SK-N-SH (cell line): ENCODE data around the gene TMEM198. TPM values are rescaled to one million over a fixed set of nuclear protein-coding genes. Genes with fewer than 3 reads are reported as not detected.

ENCODE experiments used
- CTCF ChIA-PET: fragments of 300-600, 350-600 bp; formaldehyde crosslinking; extraction: SDS; loops from one replicate; lab custom pipeline; 2021; lab: Yijun Ruan, JAX
- POLR2A ChIA-PET: fragments of 350-600 bp; sonication (Branson Sonifier 250); formaldehyde crosslinking; extraction: SDS; loops from one replicate; lab custom pipeline; 2020; ENCODE audit warnings: antibody characterized with exemption, inconsistent platforms; lab: Yijun Ruan, JAX
- DNase-seq: peaks from one replicate; pipeline ENCODE4 v3.0.0; 2012
- H2AFZ ChIP-seq: fragments of 200-600 bp; sonication (generic); 2 replicates; pipeline ENCODE4 v1.8.1; 2016; ENCODE audit warnings: antibody characterized with exemption, mild to moderate bottlenecking, low read depth
- H3F3A ChIP-seq: fragments of 200-600 bp; sonication (generic); replicated peaks from 2 replicates; pipeline ENCODE3; 2016; ENCODE audit warnings: antibody characterized with exemption, mild to moderate bottlenecking; ENCODE audit not compliant: insufficient read depth
- H3K27ac ChIP-seq, 2 experiments: fragments of 200-500 bp in 1 of 2; fragments of 200-600 bp in 1 of 2; sonication (Bioruptor generic) in 1 of 2; sonication (generic), shearing (Covaris generic) in 1 of 2; 2 replicates each; pipeline versions ENCODE4 v1.5.1 to v1.6.1; 2014 to 2016; ENCODE audit warnings: low read depth in 2 of 2, inconsistent platforms in 1 of 2, low read length in 1 of 2, mild to moderate bottlenecking in 1 of 2, mixed read lengths in 1 of 2
- H3K27me3 ChIP-seq: fragments of 200-600 bp; sonication (generic), shearing (Covaris generic); 2 replicates; pipeline ENCODE4 v1.6.1; 2016; ENCODE audit warnings: mixed run types; ENCODE audit not compliant: insufficient read depth
- H3K36me3 ChIP-seq, 2 experiments: fragments of 200-500 bp in 1 of 2; fragments of 200-600 bp in 1 of 2; sonication (Bioruptor generic) in 1 of 2; sonication (generic) in 1 of 2; replicated peaks in 1 of 2; 2 replicates each; pipeline versions ENCODE3 to v1.5.1; 2014 to 2016; ENCODE audit warnings: low read length in 1 of 2, mild to moderate bottlenecking in 1 of 2; ENCODE audit not compliant: insufficient read depth in 2 of 2, control insufficient read depth in 1 of 2
- H3K4me1 ChIP-seq, 2 experiments: fragments of 200-500 bp in 1 of 2; fragments of 200-600 bp in 1 of 2; sonication (Bioruptor generic) in 1 of 2; sonication (generic), shearing (Covaris generic) in 1 of 2; 2 replicates each; pipeline versions ENCODE4 v1.5.1 to v1.6.1; 2014 to 2016; ENCODE audit warnings: low read depth in 1 of 2, low read length in 1 of 2, mixed run types in 1 of 2; ENCODE audit not compliant: insufficient read depth in 2 of 2, control insufficient read depth in 1 of 2
- H3K4me2 ChIP-seq: fragments of 200-600 bp; sonication (generic), shearing (Covaris generic); 2 replicates; pipeline ENCODE4 v1.6.1; 2017; ENCODE audit warnings: mixed run types
- H3K4me3 ChIP-seq, 2 experiments: fragments of 200-500 bp in 1 of 2; fragments of 200-600 bp in 1 of 2; sonication (Bioruptor generic) in 1 of 2; sonication (generic), shearing (Covaris generic) in 1 of 2; 2 replicates each; pipeline versions ENCODE4 v1.5.1 to v1.8.1; 2014 to 2016; ENCODE audit warnings: low read depth in 2 of 2, inconsistent platforms in 1 of 2, low read length in 1 of 2, mild to moderate bottlenecking in 1 of 2, mixed read lengths in 1 of 2, moderate library complexity in 1 of 2
- H3K79me2 ChIP-seq: fragments of 200-600 bp; sonication (generic); 2 replicates; pipeline ENCODE4 v1.8.1; 2017; ENCODE audit warnings: mild to moderate bottlenecking; ENCODE audit not compliant: insufficient read depth
- H3K9ac ChIP-seq: fragments of 200-600 bp; sonication (generic); 2 replicates; pipeline ENCODE4 v1.6.1; 2017; ENCODE audit warnings: mixed run types
- H3K9me2 ChIP-seq: fragments of 200-600 bp; sonication (generic); 2 replicates; pipeline ENCODE4 v1.6.1; 2017; ENCODE audit warnings: mixed run types
- H3K9me3 ChIP-seq: fragments of 200-600 bp; sonication (generic); 2 replicates; pipeline ENCODE4 v1.6.1; 2017; ENCODE audit warnings: mixed run types, mild to moderate bottlenecking, moderate library complexity
- H4K20me1 ChIP-seq: fragments of 200-600 bp; sonication (generic); 2 replicates; pipeline ENCODE4 v1.6.1; 2017; ENCODE audit warnings: mild to moderate bottlenecking, mixed run types; ENCODE audit not compliant: insufficient read depth
- CHD2 ChIP-seq: fragments of 150-350 bp; IDR thresholded peaks from 2 replicates; pipeline ENCODE4 v1.6.1; 2018; ENCODE audit warnings: low read length; ENCODE audit not compliant: partially characterized antibody
- ELF1 ChIP-seq: IDR thresholded peaks from 2 replicates; pipeline ENCODE4 v1.4.0; 2012
- EZH2phosphoT487 ChIP-seq: fragments of 200-600 bp; sonication (generic); IDR thresholded peaks from 2 replicates; pipeline ENCODE4 v1.6.1; 2017; ENCODE audit warnings: low read depth, mixed run types, mild to moderate bottlenecking, antibody characterized with exemption, moderate library complexity, borderline replicate concordance
- FOSL2 ChIP-seq: IDR thresholded peaks from 2 replicates; pipeline ENCODE4 v1.4.0; 2012; ENCODE audit warnings: low read depth, mild to moderate bottlenecking, moderate library complexity, borderline replicate concordance
- FOXM1 ChIP-seq: IDR thresholded peaks from 2 replicates; pipeline ENCODE4 v1.4.0; 2012; ENCODE audit warnings: low read depth, mild to moderate bottlenecking
- GABPA ChIP-seq: IDR thresholded peaks from 2 replicates; pipeline ENCODE4 v1.4.0; 2012; ENCODE audit warnings: low read depth, mild to moderate bottlenecking
- GATA2 ChIP-seq: sonication (generic); formaldehyde crosslinking; IDR thresholded peaks from 2 replicates; pipeline ENCODE4 v1.5.0; 2020; ENCODE audit warnings: mild to moderate bottlenecking, missing genetic modification reagents
- JUND ChIP-seq: IDR thresholded peaks from 2 replicates; pipeline ENCODE4 v1.4.0; 2012
- MAX ChIP-seq: IDR thresholded peaks from 2 replicates; pipeline ENCODE4 v1.4.0; 2012; ENCODE audit warnings: low read depth
- MXI1 ChIP-seq: IDR thresholded peaks from 2 replicates; pipeline ENCODE4 v1.6.1; 2012; ENCODE audit warnings: mild to moderate bottlenecking, low read depth, low read length, improper control_type of control experiment
- NFIC ChIP-seq: IDR thresholded peaks from 2 replicates; pipeline ENCODE4 v1.4.0; 2012; ENCODE audit warnings: borderline replicate concordance
- PBX3 ChIP-seq: IDR thresholded peaks from 2 replicates; pipeline ENCODE4; 2012
- RAD21 ChIP-seq: IDR thresholded peaks from 2 replicates; pipeline ENCODE4 v1.6.1; 2012; ENCODE audit warnings: mild to moderate bottlenecking, low read length
- RCOR1 ChIP-seq: fragments of 150-350 bp; IDR thresholded peaks from 2 replicates; pipeline ENCODE4 v1.6.1; 2017; ENCODE audit warnings: antibody characterized with exemption, low read length
- REST ChIP-seq: IDR thresholded peaks from 2 replicates; pipeline ENCODE4 v1.6.1; 2012; ENCODE audit warnings: mild to moderate bottlenecking, low read depth, low read length, moderate library complexity
- RXRA ChIP-seq: IDR thresholded peaks from 2 replicates; pipeline ENCODE4 v1.4.0; 2012; ENCODE audit warnings: low read depth, mild to moderate bottlenecking, borderline replicate concordance
- SIN3A ChIP-seq: IDR thresholded peaks from 2 replicates; pipeline ENCODE4 v1.6.1; 2012; ENCODE audit warnings: low read depth, mild to moderate bottlenecking, low read length, moderate library complexity, borderline replicate concordance
- TAF1 ChIP-seq: IDR thresholded peaks from 2 replicates; pipeline ENCODE4 v1.6.1; 2012; ENCODE audit warnings: low read depth, mild to moderate bottlenecking, low read length, moderate library complexity, borderline replicate concordance
- TCF12 ChIP-seq: IDR thresholded peaks from 2 replicates; pipeline ENCODE4 v1.4.0; 2012
- YY1 ChIP-seq: IDR thresholded peaks from 2 replicates; pipeline ENCODE4 v1.4.0; 2012; ENCODE audit warnings: low read depth, mild to moderate bottlenecking
- ZBTB33 ChIP-seq: IDR thresholded peaks from 2 replicates; pipeline ENCODE4 v1.4.0; 2012; ENCODE audit warnings: low read depth, borderline replicate concordance
- WGBS: methylation state at CpG from one replicate; pipeline ENCODE4 v1.1.6; 2017; ENCODE audit warnings: low lambda C conversion rate; 5-methylcytosine and 5-hydroxymethylcytosine counted together
- polyA plus RNA-seq, 3 experiments: library from polyadenylated mRNA; depleted of rRNA; stranded (reverse); fragments of >200 nt; gene quantifications; 2 replicates each; pipeline ENCODE4 v1.2.3, GENCODE V29; 2012
- TF ChIP-seq, protein P1 (sequence below): IDR thresholded peaks from 2 replicates; pipeline ENCODE4 v1.4.0; 2012; ENCODE audit warnings: low read depth, borderline replicate concordance
- TF ChIP-seq, protein P2 (sequence below): fragments of 200-600 bp; sonication (generic); IDR thresholded peaks from 2 replicates; pipeline ENCODE4 v1.6.1; 2017; ENCODE audit warnings: antibody characterized with exemption, mild to moderate bottlenecking, moderate library complexity

TMEM198 gene
- polyA plus RNA-seq, 1 of the 3 experiments (the other 2 are of a cell fraction): 4.7 TPM

- Histone ChIP-seq H3K9ac (peak within 1 kb of the TSS; percentile 75), H3K9me3 (no peaks in the 10 kb centered on the region), H3F3A (peaks cover 8% of the 10 kb centered on the region), H3K4me3 (peak within 1 kb of the TSS; percentile 71 to 73), H3K27me3 (no peaks in the 10 kb centered on the region), H3K4me1 (peaks cover 0 to 4% of the 10 kb centered on the region in 2 experiments; a peak in 2 of 4 replicates), H3K36me3 (peaks cover 4 to 12% of the 10 kb centered on the region in 2 experiments), H3K4me2 (peak within 1 kb of the TSS; percentile 95), H4K20me1 (no peaks in the 10 kb centered on the region), H3K9me2 (no peaks in the 10 kb centered on the region), H3K27ac (peak within 1 kb of the TSS; percentile 80 to 95), H2AFZ (peak within 1 kb of the TSS; percentile 91), H3K79me2 (peaks cover 16% of the 10 kb centered on the region; the same call in 1 of the 2 replicates)
- WGBS: under 1% methylated on average over 39 of the region's 57 CpGs
- CTCF ChIA-PET: interaction anchor here (0.6 to 4.9 kb wide), 15 partner anchors 17 to 144 kb away, joined by 3 to 37 read pairs (median 5); partner anchors contain the start of genes CHPF, INHA, OBSL1 and TMEM198
- DNase-seq: peak; percentile 98
- POLR2A ChIA-PET: interaction anchor here (0.5 to 3.9 kb wide), 14 partner anchors 20 to 100 kb away, joined by 3 to 56 read pairs (median 3); partner anchors contain the start of genes CHPF, INHA, OBSL1 and SLC4A3
- TF ChIP-seq YY1: peak; percentile 75; the same call in 1 of the 2 replicates
- no peak for TF ChIP-seq RAD21
- no peak for TF ChIP-seq EZH2phosphoT487
- TF ChIP-seq NFIC: peak; percentile 79
- peak; percentile 76; the same call in 1 of the 2 replicates for TF ChIP-seq SIN3A
- peak; percentile 89 for TF ChIP-seq MXI1
- no peak for TF ChIP-seq FOXM1
- TF ChIP-seq JUND: no peak; the same call in 1 of the 2 replicates
- TF ChIP-seq TAF1: peak; percentile 94
- TF ChIP-seq GABPA: peak; percentile 92
- peak; percentile 96 for TF ChIP-seq CHD2
- TF ChIP-seq, protein P1, sequence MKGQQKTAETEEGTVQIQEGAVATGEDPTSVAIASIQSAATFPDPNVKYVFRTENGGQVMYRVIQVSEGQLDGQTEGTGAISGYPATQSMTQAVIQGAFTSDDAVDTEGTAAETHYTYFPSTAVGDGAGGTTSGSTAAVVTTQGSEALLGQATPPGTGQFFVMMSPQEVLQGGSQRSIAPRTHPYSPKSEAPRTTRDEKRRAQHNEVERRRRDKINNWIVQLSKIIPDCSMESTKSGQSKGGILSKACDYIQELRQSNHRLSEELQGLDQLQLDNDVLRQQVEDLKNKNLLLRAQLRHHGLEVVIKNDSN: no peak
- peak; percentile 89 for TF ChIP-seq ZBTB33
- no peak for TF ChIP-seq RXRA
- no peak for TF ChIP-seq RCOR1
- TF ChIP-seq ELF1: peak; percentile 96
- no peak for TF ChIP-seq GATA2 (CRISPR knock-in tag)
- TF ChIP-seq PBX3: peak; percentile 51; the same call in 1 of the 2 replicates
- TF ChIP-seq, protein P2, sequence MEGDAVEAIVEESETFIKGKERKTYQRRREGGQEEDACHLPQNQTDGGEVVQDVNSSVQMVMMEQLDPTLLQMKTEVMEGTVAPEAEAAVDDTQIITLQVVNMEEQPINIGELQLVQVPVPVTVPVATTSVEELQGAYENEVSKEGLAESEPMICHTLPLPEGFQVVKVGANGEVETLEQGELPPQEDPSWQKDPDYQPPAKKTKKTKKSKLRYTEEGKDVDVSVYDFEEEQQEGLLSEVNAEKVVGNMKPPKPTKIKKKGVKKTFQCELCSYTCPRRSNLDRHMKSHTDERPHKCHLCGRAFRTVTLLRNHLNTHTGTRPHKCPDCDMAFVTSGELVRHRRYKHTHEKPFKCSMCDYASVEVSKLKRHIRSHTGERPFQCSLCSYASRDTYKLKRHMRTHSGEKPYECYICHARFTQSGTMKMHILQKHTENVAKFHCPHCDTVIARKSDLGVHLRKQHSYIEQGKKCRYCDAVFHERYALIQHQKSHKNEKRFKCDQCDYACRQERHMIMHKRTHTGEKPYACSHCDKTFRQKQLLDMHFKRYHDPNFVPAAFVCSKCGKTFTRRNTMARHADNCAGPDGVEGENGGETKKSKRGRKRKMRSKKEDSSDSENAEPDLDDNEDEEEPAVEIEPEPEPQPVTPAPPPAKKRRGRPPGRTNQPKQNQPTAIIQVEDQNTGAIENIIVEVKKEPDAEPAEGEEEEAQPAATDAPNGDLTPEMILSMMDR: no peak
- no peak; the same call in 1 of the 2 replicates for TF ChIP-seq FOSL2
- peak; percentile 69 for TF ChIP-seq MAX
- TF ChIP-seq TCF12: no peak; the same call in 1 of the 2 replicates
- peak; percentile 59; the same call in 1 of the 2 replicates for TF ChIP-seq REST
Observed at GRCh38 chr2:219597552-219598307, 53.9 kb downstream of the TMEM198 start, which contains the start of gene STK11IP. TSS of gene STK11IP (plus strand) at chr2:219597857. CDS start at chr2:219598120, 263 bp downstream.
